Hindlimb muscle (tissue), 1 donor: ENCODE data around the gene PTGIS. TPM values are rescaled to one million over a fixed set of nuclear protein-coding genes. Genes with fewer than 3 reads are reported as not detected.
A peak's percentile ranks its signal among the peaks of the same experiment; 100 is the strongest.
"Not testable (repeated sequence)": the region's sequence is repeated elsewhere in the genome, so short reads cannot be mapped to it uniquely, and the experiment has no call there.

ENCODE experiments used
- DNase-seq: peaks from one replicate; pipeline ENCODE4 v3.0.0-alpha.2; 2013
- polyA plus RNA-seq: library from polyadenylated mRNA; unstranded; fragments of 120-200 nt; gene quantifications from one replicate; pipeline ENCODE4 v1.2.1, GENCODE V29; 2013; ENCODE audit not compliant: insufficient read length

PTGIS gene
- polyA plus RNA-seq: 28.0 TPM

DNA sequence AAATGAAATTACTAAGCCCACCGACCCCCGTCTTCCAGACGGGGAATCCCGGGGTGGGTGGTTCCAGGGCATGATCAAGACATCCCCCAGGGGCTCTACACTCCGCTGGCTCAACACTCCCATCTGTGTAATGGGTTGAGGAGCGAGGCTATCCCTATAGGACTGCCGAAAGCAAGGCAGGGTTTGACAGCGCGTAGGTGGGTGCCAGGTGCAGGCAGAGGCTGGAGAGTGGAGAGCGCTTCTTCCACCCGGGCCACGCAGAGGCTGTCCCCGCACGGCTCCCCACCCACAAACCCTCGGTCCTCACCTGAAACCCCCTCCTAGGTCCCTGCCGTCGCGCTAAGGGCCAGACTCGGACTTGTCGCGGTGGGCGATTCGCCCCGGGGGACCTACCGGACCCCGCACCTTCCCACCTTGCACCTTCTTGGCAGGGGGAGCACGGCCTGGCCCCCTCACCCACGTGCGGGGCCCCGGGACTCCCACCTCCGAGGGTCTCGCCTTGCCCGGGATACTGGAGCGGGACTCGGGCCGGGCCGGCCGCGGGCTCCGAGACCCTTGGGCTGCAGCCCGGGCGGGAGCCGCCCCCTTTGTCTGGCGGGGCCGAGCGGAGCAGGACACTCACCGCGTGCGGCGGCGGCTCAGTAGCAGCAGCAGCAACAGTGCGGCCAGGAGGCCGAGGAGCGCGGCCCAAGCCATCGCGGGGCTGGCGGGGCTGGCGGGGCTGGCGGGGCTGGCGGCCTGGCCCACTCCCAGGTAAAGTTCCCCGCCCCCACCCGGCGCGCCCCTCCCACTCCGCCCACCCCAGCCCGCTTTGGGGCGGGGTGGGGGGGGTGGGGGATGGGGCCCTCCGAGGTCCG lies at the start of gene PTGIS:
PTGIS (minus strand) TSS at position 717 of the 857 bp plus-strand sequence; CDS start at position 696, 21 bp downstream.
- DNase-seq: peak; percentile 58

DNA sequence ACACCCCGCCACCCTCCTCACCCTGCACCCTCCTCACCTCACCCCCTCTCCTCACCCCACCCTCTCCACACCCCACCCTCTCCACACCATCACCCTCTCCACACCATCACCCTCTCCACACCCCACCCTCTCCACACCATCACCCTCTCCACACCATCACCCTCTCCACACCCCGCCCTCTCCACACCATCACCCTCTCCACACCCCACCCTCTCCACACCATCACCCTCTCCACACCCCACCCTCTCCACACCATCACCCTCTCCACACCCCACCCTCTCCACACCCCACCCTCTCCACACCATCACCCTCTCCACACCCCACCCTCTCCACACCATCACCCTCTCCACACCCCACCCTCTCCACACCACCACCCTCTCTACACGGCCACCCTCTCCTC lies 49.5 kb upstream of the PTGIS start:
- not testable (repeated sequence) for DNase-seq

DNA sequence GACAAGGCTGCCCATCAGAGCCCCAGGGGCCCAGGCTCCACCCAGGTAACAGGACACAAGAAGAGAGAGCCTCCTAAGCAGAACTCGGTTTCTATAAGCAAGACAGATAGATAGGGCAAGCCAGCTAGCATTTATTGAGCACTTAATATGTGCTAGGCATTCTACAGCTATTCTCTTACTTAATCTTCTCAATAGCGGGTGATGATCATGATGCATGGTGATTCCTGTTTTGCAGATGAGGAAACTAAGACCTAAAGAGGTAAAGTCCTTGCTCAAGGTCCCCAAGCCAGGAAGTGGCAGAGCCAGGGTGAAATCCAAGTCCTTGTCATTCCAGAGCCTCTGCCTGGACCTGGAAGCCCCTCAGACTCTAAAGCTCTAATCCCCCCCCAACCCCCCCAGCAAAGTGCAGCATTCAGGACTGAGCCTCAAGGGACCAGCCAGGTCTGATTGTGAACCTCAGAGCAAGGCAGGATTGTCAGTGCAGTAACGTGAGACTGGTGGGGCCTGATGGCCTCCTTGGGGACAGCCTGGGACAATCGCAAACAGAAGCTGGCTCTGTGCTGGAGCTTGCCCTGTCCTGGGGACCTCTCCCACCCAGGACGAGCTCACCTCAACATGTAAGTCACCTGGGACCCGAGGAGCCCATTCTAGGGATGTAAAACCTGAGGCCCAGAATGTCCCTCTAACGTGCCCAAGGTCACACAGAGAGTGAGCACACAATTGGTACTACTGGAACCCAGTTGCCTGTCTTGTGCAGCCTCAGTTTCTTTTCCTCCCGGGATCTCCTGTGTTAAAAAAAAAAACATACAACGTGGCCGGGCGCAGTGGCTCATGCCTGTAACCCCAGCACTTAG lies 48.4 kb upstream of the PTGIS start:
- no peak for DNase-seq

DNA sequence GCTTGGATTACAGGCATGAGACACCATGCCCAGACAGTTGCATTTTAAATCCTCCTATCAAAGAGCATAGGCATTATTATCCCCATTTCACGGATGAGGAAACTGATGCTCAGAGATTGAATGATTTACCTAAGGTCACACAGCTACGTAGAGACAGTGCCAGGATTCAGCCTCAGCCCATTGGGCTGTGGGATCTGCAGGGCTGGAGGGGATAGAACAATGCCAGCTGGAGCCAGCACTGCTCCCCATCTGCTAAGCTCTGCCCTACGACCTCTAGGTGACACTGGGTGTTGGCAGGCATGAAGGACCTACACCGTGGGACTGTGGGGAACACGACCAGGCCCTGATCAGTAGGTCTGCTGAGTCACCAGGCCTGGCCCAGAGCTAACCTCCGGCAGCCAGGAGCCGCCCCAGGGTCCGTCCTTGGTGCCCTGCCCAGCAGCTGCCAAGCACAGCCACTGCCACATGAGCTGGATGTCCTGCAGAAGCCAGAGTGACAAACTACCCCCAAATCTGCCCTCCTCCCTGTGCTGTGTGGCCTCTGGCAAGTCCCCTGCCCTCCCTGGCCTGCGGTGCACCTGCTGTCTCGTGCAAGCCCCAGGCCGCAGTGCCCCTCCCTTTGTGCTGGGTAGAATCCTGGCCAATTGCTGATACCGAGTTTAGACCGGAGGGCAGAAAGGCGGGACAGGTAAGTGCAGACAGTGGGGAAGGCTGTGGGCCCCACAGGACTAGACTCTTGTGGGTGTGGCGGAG lies 47.6 kb upstream of the PTGIS start:
- DNase-seq: no peak

DNA sequence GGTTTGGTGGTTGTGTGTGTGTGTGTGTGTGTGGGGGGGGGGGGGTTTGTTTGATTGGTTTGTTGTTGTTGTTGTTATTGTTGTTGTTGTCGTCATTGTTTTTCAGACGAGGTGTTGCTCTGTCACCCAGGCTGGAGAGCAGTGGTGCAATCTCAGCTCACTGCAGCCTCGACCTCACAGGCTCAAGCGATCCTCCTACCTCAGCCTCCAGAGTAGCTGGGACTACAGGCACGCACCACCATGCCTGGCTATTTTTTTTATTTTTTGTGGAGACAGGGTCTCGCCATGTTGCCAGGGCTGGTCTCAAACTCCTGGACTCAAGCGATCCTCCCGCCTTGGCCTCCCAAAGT lies 47.1 kb upstream of the PTGIS start:
- DNase-seq: not testable (repeated sequence)

DNA sequence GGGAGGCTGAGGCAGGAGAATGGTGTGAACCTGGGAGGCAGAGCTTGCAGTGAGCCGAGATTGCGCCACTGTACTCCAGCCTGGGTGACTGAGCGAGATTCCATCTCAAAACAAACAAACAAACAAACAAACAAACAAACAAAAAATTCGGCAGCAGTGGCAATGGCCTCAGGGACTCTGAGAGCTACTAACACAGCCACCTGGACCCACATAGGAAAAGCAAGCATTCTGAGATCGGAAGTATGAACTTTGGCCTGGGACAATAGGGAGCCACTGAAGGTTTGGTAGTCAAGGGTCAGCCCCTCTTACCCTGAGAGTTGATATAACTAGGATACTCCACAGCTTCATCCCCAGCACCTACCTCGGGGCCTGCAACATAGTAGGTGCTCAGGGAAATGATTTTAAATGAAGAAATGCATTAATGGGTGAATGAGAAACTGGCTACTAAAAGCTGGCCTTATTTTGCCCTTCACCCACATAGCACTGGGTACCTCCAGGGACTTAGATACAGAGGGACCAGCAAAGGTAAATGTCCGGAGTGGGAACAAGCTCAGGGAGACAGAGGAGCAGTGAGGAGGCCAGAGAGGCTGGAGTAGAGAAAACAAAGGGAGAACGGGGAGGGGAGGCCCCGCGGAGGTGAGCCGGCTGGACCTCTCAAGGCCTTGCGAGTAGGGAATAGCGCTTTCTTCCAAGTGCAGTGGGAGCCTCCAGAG lies 46.6 kb upstream of the PTGIS start:
- no peak for DNase-seq

DNA sequence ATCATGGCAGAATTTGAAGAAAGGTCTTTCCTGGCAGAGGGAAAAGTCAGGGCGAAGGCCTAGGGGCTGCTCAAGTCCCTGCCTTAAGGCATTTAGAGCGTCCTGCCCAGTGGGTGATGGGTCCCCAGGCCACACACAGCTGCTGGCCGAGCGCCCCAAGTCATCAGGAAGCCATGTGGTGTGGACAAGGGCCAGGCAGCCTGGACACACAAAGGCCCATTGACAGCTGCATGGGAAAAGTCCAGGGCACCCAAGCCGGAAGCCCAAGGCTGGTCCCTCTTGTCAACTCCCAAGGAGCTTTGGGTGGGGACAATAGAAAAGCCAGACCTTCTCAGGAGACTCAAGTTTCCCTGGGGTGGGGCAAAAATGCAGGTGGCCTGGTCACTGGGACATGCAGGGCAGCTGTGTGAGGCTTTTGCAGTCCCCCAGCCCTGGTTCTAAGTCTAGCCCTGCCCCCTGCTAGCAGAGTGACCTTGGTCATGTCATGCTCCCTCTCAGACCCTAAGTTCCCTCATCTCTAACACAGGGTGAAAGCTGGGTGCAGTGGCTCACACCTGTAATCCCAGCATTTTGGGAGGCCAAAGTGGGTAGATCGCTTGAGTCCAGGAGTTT lies 44.3 kb upstream of the PTGIS start:
- DNase-seq: no peak

DNA sequence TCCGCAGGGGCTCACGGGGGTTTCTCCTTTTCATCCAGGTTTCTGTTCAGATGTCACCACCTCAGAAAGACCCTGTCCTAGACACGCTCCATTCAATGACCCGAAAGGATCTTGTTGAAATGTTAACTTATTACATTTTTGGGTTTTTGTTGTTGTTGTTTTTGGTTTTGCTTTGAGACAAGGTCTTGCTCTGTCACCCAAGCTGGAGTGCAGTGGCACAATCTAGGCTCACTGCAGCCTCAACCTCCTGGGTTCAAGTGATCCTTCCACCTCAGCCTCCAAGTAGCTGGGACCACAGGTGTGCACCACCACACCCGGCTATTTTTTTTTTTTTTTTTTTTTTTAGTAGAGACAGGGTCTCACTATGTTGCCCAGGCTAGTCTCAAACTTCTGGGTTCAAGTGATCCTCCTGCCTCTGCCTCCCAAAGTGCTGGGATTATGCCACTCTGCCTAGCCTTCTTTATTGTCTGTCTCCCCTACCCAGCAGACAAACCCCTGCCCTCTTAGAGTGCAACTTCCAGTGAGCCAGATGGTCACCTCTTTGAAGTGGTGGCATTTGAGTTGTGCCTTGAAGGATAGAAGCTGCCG lies 43.7 kb upstream of the PTGIS start:
- DNase-seq: not testable (repeated sequence)

DNA sequence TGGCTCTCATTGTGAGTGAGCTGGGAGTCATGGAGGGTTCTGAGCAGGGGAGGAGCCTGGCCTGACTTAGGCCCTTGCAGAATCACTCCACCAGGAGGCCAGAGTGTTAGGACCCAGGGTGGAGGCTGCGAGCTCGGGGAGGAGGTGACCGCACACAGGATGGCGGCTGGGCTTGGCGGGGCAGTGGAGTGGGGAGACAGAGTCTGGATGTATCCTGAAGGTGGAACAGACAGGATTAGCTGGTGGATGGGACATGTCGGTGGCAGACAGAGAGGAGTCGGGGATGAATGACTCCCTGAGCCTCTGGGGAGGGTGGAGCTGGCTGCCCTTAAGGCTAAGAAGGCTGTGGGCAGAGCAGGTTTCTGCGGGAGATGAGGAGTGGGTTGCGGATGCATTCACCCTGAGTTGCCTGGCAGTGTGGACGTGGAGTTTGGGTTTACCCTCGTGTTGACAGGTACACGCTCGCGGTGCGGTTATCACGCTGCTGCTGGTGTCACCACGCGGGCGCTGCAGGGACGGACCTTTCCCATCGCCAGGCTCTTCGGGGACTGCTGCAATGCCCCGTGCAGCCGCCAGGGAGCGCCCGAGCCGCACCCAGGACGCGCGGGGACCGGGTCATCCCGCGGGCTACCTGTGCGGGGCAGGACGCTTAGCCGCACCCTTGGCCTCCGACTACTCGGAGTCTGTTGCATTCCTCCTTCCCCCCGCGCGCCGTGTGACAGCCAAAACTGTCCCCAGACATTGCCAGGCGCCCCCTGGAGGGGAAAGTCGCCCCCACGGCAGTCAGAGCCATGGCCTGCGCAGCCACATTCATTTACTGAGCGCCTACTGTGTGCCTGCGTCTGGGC lies 43.0 kb upstream of the PTGIS start:
- DNase-seq: peak; percentile 64

DNA sequence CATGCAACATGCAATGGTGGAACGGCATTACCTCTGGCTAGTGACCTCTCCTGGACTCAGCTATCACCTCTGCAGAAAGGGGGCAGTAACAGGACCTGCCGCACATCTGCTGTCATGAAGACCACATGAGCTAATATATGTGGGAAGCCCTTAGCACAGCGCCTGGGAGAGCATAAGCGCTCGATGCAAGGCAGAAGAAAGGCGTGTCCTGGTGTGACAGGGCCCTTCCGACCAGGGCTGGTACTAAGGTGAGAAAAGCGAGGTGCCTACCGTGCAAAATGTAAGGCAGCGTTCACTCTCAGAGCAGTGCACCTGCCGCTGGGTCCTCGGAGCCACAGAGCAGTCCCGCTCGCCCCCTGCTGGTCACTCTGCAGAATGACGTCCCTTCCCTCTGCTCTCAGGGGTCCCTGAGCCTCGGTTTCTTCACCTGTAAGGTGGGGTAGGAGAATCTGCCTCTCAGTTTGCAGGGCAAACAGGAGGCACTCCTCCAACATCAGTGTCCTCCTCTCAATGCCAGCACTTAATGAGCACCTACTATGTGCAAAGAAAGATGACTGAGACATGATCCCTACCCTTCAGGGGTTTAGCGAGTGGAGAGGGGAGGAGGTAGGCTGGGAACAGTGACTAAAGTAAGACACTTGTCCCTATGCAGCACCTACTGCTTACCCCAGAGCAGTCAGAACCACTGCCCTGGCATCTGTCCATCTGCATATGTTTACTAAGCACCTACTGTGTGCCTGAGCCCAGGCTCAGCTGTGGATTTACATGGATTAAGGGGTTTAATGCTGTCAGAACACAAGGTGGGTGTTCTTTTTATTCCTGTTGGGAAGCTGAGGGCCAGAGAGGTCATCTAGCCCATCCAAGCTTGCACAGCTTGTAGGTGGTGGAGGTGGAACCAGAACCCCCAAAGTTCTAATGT lies 41.1 kb upstream of the PTGIS start:
- DNase-seq: no peak

DNA sequence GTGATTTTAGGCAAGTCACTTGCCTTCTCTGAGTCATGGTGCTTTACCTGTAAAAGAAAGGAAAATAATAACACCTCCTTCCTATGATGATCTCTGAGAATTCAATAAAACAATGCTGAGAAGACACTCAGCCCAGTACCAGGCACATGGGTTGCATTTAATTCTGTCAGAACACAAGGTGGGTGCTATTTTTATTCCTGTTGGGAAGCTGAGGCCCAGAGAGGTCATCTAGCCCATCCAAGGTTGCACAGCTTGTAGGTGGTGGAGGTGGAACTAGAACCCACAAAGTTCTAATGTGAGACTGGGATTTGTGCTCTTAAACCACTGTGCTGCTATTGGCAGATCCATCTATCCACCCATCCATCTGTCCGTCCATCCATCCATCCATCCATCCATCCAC lies 39.6 kb upstream of the PTGIS start:
- no peak for DNase-seq

DNA sequence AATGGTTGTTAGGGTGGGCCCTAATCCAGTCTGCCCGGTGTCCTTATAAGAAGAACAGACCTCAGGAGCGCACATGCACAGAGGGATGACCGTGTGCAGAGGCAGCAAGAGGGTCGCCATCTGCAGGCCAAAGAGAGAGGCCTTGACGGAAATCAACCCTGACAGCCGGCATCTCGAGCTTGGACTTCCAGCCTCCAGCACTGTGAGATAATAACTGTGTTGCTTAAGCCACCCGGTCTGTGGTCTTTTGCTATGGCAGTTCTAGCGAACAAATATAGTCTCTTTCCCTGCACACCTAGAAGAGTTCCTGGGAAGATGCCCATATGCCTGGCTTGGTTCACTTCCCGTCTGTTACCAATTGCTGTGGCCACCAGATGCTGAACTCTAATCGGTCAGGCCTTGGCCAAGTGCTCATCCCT lies 35.3 kb upstream of the PTGIS start:
- DNase-seq: peak; percentile 68

DNA sequence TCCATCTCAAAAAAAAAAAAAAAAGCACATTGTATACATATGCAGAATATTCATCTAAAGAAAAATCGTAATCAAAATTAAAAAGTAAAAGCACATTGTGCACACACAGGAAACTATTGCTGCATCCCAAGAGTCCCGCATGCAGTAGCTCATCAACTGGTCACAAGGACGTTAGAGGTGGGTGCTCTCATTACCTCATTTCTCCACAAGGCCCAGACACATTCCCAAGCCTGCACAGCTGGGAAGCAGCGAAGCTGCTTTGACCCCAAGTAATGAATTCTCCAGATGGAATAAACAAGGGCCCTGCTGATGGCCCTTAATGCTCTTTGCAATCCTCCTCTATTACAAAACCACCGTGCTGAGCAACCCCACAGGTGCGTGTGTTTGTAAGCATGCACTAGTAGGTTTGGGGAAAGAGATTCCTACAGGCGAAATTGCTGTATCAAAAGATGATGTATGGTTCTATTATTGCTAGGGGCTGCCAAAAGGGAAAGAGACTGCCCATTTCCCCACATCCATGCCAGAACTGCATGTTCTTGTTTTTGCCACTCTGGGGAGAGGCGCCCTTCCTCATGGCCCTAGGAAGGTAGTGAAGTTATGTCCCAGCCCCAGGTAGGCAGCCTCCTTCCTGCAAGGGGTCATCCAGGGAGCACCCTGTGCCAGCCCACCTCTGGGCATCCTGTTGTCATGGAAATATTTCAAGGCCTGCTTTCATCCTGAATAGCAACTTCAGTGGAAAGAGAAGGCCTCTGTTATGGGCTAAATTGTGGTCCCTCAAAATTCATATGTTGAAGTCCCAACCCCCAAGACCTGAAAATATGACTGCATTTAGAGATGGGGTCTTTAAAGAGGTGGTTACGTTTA lies 34.6 kb upstream of the PTGIS start:
- no peak for DNase-seq

DNA sequence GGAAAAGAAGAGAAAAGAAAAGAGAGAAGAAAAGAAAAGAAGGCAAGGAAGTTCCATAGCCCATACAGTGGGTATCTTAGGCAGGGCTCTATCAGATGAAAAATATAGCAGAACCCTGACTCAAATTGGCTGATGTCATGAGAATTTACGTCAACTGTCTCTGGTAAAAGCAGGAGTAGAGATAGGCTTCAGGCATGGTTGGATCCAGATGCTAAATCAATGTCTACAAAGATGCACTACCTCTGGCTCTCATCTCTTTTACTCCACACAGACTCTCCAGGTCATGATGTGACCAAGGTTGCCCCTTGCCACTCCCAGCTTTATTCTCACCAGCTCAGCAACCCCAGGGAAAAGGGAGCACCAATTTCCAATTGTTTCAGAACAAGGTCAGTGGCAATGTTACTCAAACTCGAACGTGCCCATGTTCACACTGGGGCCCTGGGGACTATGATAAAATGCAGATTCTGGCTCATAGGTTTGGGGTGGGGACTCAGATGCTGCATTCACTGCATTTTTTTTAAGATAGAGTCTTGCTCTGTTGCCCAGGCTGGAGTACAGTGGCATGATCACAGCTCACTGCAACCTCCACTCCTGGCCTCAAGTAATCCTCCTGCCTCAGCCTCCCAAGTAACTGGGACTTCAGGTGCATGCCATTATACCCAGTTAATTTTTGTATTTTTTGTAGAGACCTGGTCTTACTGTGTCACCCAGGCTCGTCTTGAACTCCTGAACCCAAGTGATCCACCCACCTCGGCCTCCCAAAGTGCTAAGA lies 33.4 kb upstream of the PTGIS start:
- no peak for DNase-seq

DNA sequence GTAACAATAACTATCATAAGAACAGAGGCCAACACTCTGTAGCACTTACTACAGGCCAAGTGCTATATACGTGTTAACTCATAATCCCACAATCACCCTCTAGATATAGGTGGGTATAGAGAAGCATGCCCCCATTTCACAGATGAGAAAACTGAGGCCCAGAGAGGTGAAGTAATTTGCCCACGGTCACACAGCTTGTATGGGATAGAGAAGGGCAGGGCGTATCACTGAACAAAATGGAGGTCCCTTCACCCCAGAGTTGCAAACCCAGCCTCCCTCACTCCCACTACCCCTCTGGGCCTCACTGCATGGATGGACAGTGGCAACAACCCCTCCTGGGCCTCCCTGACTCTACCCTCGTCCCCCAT lies 31.8 kb upstream of the PTGIS start:
- no peak for DNase-seq

DNA sequence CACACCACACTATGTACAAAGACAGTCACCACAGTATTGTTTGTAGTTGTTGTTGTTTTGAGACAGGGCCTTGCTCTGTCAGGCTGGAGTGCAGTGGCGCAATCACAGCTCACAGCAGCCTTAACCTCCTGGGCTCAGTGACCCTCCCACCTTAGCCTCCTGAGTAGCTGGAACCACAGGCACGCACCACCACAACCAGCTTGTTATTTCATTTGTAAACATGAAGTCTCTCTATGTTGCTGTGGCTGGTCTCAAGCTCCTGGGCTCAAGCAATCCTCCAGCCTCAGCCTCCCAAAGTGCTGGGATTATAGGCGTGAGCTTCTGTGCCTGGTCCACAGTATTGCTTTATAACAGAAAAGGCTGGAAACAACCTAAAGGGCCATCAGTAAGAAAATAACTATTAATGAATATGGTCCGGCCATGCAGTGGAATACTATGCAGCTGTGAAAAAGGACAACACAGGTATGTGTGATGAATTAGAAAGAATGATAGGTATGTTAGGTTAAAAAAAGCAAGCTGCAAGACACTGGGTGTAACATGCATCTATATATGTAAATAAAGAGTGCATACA lies 30.0 kb upstream of the PTGIS start:
- no peak for DNase-seq
